Nephron progenitor cell (in vitro differentiated cells): ENCODE data around the gene PDLIM3.

Experiments
- DNase-seq: peaks from one replicate; pipeline ENCODE4 v3.0.0; 2021
- H3K27ac Mint-ChIP-seq: 2 replicates; pipeline ENCODE4 v1.8.0; 2021; ENCODE audit warnings: mild to moderate bottlenecking, moderate library complexity, mixed read lengths
- H3K27me3 Mint-ChIP-seq: 2 replicates; pipeline ENCODE4 v1.8.0; 2021; ENCODE audit warnings: mild to moderate bottlenecking, low read depth, mixed read lengths; ENCODE audit not compliant: poor library complexity
- H3K36me3 Mint-ChIP-seq: 2 replicates; pipeline ENCODE4 v1.8.0; 2021; ENCODE audit warnings: low read depth, mixed read lengths
- H3K4me1 Mint-ChIP-seq: 2 replicates; pipeline ENCODE4 v1.8.0; 2021; ENCODE audit warnings: mixed read lengths
- H3K4me3 Mint-ChIP-seq: 2 replicates; pipeline ENCODE4 v1.8.0; 2021; ENCODE audit warnings: mild to moderate bottlenecking, moderate library complexity, mixed read lengths
- H3K9me3 Mint-ChIP-seq: 2 replicates; pipeline ENCODE4 v1.8.0; 2021; ENCODE audit warnings: mild to moderate bottlenecking, moderate library complexity, mixed read lengths
- TF ChIP-seq, protein P1 (sequence below): fragments of 200-600 bp; sonication (generic); IDR thresholded peaks from 2 replicates; pipeline ENCODE4 v1.5.0; 2021; ENCODE audit warnings: antibody characterized with exemption

The PDLIM3 gene

DNA sequence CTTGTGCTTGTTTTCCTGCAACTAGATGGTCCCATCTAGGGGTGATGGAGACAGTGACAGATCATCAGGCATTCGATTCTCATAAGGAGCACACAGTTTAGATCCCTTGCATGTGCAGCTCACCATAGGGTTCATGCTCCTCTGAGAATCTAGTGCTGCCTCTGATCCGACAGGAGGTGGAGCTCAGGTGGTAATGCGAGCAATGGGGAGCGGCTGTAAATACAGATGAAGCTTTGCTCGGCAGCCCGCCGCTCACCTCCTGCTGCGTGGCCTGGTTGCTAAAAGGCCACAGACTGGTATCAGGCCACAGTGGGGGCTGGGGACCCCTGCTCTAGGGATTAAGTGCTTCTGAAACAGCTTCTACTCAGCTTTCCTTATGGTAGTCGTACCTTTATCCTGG is 35.3 kb downstream of the PDLIM3 start:
- H3K36me3 Mint-ChIP-seq: peaks cover 9% of the 10 kb centered on the region
- H3K9me3 Mint-ChIP-seq: peaks cover 20% of the 10 kb centered on the region
- H3K27ac Mint-ChIP-seq: no peak overlapping the region
- no peak for DNase-seq
- H3K27me3 Mint-ChIP-seq: peaks cover 5% of the 10 kb centered on the region
- no peak overlapping the region for H3K4me3 Mint-ChIP-seq
- TF ChIP-seq, protein P1, sequence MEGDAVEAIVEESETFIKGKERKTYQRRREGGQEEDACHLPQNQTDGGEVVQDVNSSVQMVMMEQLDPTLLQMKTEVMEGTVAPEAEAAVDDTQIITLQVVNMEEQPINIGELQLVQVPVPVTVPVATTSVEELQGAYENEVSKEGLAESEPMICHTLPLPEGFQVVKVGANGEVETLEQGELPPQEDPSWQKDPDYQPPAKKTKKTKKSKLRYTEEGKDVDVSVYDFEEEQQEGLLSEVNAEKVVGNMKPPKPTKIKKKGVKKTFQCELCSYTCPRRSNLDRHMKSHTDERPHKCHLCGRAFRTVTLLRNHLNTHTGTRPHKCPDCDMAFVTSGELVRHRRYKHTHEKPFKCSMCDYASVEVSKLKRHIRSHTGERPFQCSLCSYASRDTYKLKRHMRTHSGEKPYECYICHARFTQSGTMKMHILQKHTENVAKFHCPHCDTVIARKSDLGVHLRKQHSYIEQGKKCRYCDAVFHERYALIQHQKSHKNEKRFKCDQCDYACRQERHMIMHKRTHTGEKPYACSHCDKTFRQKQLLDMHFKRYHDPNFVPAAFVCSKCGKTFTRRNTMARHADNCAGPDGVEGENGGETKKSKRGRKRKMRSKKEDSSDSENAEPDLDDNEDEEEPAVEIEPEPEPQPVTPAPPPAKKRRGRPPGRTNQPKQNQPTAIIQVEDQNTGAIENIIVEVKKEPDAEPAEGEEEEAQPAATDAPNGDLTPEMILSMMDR: no peak
- peaks cover 14% of the 10 kb centered on the region for H3K4me1 Mint-ChIP-seq

- Mint-ChIP-seq H3K9me3 (peaks cover 22% of the 10 kb centered on the region), H3K4me1 (no peaks in the 10 kb centered on the region), H3K4me3 (no peak overlapping the region), H3K27me3 (peaks cover 16% of the 10 kb centered on the region), H3K27ac (no peak overlapping the region), H3K36me3 (no peaks in the 10 kb centered on the region)
- TF ChIP-seq, protein P1: no peak
- DNase-seq: no peak
These were observed 46.7 kb downstream of the PDLIM3 start for GRCh38 chr4:185488650-185489049.

- no peaks in the 10 kb centered on the region for H3K4me1 Mint-ChIP-seq
- no peak overlapping the region for H3K4me3 Mint-ChIP-seq
- H3K9me3 Mint-ChIP-seq: peaks cover 4% of the 10 kb centered on the region
- H3K36me3 Mint-ChIP-seq: no peaks in the 10 kb centered on the region
- H3K27ac Mint-ChIP-seq: no peak overlapping the region
- H3K27me3 Mint-ChIP-seq: peaks cover 86% of the 10 kb centered on the region
- TF ChIP-seq, protein P1: no peak
- DNase-seq: no peak
These were observed 53.9 kb downstream of the PDLIM3 start for GRCh38 chr4:185481401-185481800.

GRCh38 chr4:185480016-185480732 is 55.1 kb downstream of the PDLIM3 start:
- Mint-ChIP-seq H3K27me3 (peaks cover 89% of the 10 kb centered on the region), H3K4me1 (no peaks in the 10 kb centered on the region), H3K9me3 (no peaks in the 10 kb centered on the region), H3K4me3 (no peak overlapping the region), H3K27ac (no peak overlapping the region), H3K36me3 (no peaks in the 10 kb centered on the region)
- no peak for DNase-seq
- TF ChIP-seq, protein P1: no peak

- peaks cover 88% of the 10 kb centered on the region for H3K27me3 Mint-ChIP-seq
- no peak for DNase-seq
These were observed 55.8 kb downstream of the PDLIM3 start for GRCh38 chr4:185479507-185479971.

More at GRCh38 chr4:185479507-185479971, 55.8 kb downstream of the PDLIM3 start:
- H3K27ac Mint-ChIP-seq: no peak overlapping the region
- H3K4me3 Mint-ChIP-seq: no peak overlapping the region
- no peaks in the 10 kb centered on the region for H3K4me1 Mint-ChIP-seq
- TF ChIP-seq, protein P1: no peak
- H3K9me3 Mint-ChIP-seq: no peaks in the 10 kb centered on the region
- H3K36me3 Mint-ChIP-seq: no peaks in the 10 kb centered on the region
